Kidney (tissue), 14 donors: ENCODE results near the gene HOXA10. TPM values are rescaled to one million over a fixed set of nuclear protein-coding genes. Genes with fewer than 3 reads are reported as not detected.

Experiments
- DNase-seq, 5 donors: peaks; one replicate each; pipeline ENCODE4 v3.0.0-alpha.2; 2013 to 2020
- FAIRE-seq: peaks from 2 replicates; lab custom pipeline; 2012; peaks lifted over from hg19 to GRCh38; lab: Jason Lieb, UNC
- H3K27ac ChIP-seq, 2 donors: one replicate each; pipeline ENCODE4 v1.7.0; 2013; ENCODE audit warnings: low read depth in 2 of 2, low read length in 2 of 2, inconsistent platforms in 1 of 2
- H3K27me3 ChIP-seq: one replicate; pipeline ENCODE4 v1.7.1; 2013; ENCODE audit warnings: low read length, inconsistent platforms; ENCODE audit not compliant: control insufficient read depth, insufficient read depth
- H3K36me3 ChIP-seq, 3 donors: one replicate each; pipeline versions ENCODE4 v1.7.0 to v1.7.1; 2013; ENCODE audit warnings: low read length in 3 of 3, control low read depth in 1 of 3, inconsistent platforms in 1 of 3; ENCODE audit not compliant: insufficient read depth in 3 of 3, control insufficient read depth in 2 of 3
- H3K4me1 ChIP-seq, 3 donors: one replicate each; pipeline versions ENCODE4 v1.7.0 to v1.7.1; 2013; ENCODE audit warnings: low read length in 3 of 3, inconsistent platforms in 1 of 3, low read depth in 1 of 3; ENCODE audit not compliant: control insufficient read depth in 2 of 3, insufficient read depth in 2 of 3
- H3K4me3 ChIP-seq, 3 donors: one replicate each; pipeline versions ENCODE4 v1.7.0 to v1.8.1; 2013; ENCODE audit warnings: low read length in 3 of 3, control low read depth in 1 of 3, inconsistent platforms in 1 of 3
- H3K9ac ChIP-seq, 3 donors: one replicate each; pipeline versions ENCODE4 v1.7.0 to v1.7.1; 2013; ENCODE audit warnings: low read length in 3 of 3, control low read depth in 1 of 3, inconsistent platforms in 1 of 3
- H3K9me3 ChIP-seq, 3 donors: one replicate each; pipeline versions ENCODE4 v1.7.0 to v1.7.1; 2013; ENCODE audit warnings: low read length in 3 of 3, control low read depth in 1 of 3, inconsistent platforms in 1 of 3; ENCODE audit not compliant: control insufficient read depth in 2 of 3, insufficient read depth in 1 of 3
- intact Hi-C: fragments of 100-400 bp; cut with DNase I; formaldehyde crosslinking; loops from one replicate; pipeline ENCODE4 v1.11.1; 2022
- polyA plus RNA-seq: library from polyadenylated mRNA; stranded (reverse); fragments of 350-450 nt; fragmentation: Illumina TruSeq; extraction: RNeasy Lipid Tissue Mini Kit (QIAGEN cat#74804); gene quantifications from one replicate; pipeline ENCODE4 v1.2.3, GENCODE V29; 2014; ENCODE audit warnings: low read depth, low replicate concordance; ENCODE audit not compliant: insufficient read depth
- total RNA-seq: library from RNA; stranded (reverse); fragmentation: NEBNext Ultra II Directional; extraction: Animal tissue kit (Norgen Biotek cat#: 25700); gene quantifications from one replicate; pipeline ENCODE4 v1.2.1, GENCODE V29; 2021
- TF ChIP-seq, protein P1 (sequence below): IDR thresholded peaks from 3 replicates; pipeline ENCODE4 v1.5.1; 2012; ENCODE audit warnings: mild to moderate bottlenecking, moderate library complexity, borderline replicate concordance; ENCODE audit not compliant: insufficient read depth; ENCODE audit errors: extremely low read depth
- donor health status: control.
- donor health status: control.
- donor health status: control.
- donor health status: control.
- donor health status: control.
- donor health status: DM: yes; HTN: yes; CAD: no.
- donor health status: Normal renal cell carcinoma (clear cell type).

The HOXA10 gene
- total and polyA plus RNA-seq, 2 donors from 2014 or later, result 16.3 to 17.9 TPM

DNA sequence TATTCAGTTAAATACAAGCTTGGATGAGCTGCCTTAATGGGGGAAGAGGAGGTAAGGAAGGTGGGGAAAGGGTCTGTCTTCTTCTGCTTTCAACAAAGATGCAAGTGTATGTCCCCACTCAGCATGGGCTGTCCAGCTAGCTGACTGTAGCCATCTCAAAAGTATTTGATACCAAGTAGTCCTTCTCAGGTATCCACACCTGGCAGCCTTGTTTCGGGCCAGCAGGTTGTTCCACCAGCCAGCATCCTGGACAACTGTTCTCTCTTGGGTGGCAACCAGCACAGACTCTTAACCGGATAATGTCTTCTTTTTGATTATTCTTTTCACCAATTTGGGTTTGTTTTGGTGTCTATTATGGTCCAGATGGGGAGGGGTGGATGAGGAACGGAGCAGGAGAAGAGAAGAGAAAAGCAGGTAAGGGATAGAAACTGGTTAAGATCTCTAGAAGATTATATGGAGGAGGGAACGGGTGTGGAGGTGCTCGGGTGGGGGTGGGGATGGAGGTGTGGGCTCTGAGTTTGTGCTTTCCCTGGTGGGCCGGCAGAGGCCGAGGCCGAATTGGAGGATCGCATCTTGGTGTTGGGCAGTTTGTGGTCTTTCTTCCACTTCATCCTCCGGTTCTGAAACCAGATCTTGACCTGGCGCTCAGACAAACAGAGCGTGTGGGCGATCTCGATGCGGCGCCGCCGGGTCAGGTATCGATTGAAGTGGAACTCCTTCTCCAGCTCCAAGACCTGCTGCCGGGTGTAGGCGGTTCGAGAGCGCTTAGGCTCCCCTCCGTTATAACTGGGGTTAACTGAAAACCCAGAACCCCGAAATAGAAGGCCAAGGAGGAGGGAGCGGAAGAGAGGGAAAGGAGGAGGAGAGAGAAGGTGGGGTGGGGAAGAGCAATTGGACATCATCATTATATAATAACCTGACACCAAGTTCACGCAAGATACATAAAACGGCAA lies 45.1 kb downstream of the HOXA10 start:
- TF ChIP-seq, protein P1, sequence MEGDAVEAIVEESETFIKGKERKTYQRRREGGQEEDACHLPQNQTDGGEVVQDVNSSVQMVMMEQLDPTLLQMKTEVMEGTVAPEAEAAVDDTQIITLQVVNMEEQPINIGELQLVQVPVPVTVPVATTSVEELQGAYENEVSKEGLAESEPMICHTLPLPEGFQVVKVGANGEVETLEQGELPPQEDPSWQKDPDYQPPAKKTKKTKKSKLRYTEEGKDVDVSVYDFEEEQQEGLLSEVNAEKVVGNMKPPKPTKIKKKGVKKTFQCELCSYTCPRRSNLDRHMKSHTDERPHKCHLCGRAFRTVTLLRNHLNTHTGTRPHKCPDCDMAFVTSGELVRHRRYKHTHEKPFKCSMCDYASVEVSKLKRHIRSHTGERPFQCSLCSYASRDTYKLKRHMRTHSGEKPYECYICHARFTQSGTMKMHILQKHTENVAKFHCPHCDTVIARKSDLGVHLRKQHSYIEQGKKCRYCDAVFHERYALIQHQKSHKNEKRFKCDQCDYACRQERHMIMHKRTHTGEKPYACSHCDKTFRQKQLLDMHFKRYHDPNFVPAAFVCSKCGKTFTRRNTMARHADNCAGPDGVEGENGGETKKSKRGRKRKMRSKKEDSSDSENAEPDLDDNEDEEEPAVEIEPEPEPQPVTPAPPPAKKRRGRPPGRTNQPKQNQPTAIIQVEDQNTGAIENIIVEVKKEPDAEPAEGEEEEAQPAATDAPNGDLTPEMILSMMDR, result no peak
- Histone ChIP-seq H3K27me3 (no peaks in the 10 kb centered on the region), H3K4me3 (peak overlapping the region; percentile 44 to 59 (median 51))

DNA sequence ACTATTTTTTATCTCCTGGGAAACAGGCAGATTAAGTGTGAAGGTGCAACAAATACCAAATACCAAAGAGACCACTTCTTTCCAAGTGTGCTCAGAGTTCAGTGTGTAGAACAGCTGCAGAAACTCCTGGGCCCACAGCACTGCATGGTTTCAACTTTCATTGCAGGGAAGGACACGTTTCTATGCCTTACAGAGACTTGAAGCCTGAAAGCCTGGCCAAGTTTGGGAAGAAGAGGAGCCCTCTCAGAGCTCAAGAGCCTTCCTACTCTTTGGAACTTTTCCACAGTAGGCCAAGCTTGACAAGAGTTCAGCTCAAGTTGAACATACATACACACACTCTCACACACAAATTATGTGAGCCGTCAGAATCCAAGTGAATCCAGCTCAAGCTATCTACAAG lies 46.1 kb downstream of the HOXA10 start:
- Histone ChIP-seq H3K9me3 (no peaks in the 10 kb centered on the region), H3K36me3 (peaks cover 0 to 2% (median 0%) of the 10 kb centered on the region in 3 donors), H3K27ac (peak overlapping the region; percentile 10 to 79), H3K27me3 (no peaks in the 10 kb centered on the region), H3K4me3 (no peak overlapping the region), H3K4me1 (peaks cover 32 to 36% (median 34%) of the 10 kb centered on the region in 3 donors), H3K9ac (peak overlapping the region in 2 of 3 donors; percentile 5 to 47)
- DNase-seq, result peak in 4 of 5 donors; percentile 61 to 95 (median 76)
- TF ChIP-seq, protein P1, result no peak
- intact Hi-C loops, result no loop called here
- FAIRE-seq, result no peak

More for the DNA sequence above, 45.1 kb downstream of the HOXA10 start:
- FAIRE-seq (no peak), DNase-seq (peak in 3 of 5 donors; percentile 58 to 78 (median 76))
- intact Hi-C loops, result no loop called here
- H3K36me3 ChIP-seq, result peaks cover 0 to 2% (median 0%) of the 10 kb centered on the region in 3 donors
- peaks cover 27 to 45% (median 42%) of the 10 kb centered on the region in 3 donors for H3K4me1 ChIP-seq
- H3K9ac ChIP-seq, result peak overlapping the region; percentile 23 to 68 (median 30)
- peak overlapping the region; percentile 73 to 79 for H3K27ac ChIP-seq
- no peaks in the 10 kb centered on the region for H3K9me3 ChIP-seq

DNA sequence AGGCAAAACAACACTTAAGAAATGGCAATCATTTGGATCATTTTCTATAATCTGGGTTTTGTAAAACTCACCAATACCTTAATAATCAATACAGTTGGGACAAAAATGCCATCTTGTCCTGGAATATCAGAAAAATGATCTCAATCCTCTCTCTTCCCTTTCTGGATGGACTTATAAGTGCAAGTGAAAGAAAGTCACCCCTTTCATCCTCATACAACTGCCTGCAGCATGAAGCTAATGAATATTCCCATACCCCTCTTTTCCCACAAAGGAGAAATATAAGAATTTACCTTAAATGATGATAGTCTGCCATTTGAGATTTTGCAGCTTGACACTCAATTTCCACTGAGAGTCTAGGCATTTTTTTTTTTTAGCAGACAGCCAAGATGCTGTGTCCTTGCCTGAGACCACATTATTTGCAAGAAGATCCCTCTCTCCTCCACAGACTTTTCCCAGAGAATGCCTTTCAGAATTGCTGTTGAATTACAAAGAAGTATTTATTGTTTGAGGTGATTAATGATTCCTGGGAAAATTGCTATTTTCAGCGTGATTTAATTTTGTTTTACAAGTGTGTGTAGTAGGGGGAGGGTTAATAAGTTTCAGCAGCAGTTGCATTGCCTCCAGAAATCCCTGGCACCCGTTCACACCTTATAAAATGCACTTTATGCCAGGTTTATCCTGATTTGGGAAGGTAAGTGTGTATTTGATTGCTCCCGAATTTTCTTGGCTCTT lies 47.4 kb downstream of the HOXA10 start:
- Histone ChIP-seq H3K4me1 (peaks cover 29 to 37% (median 32%) of the 10 kb centered on the region in 3 donors), H3K36me3 (peaks cover 0 to 2% (median 0%) of the 10 kb centered on the region in 3 donors), H3K27ac (peak overlapping the region; percentile 47 to 79), H3K9me3 (no peaks in the 10 kb centered on the region), H3K9ac (peak overlapping the region in 2 of 3 donors; percentile 10 to 23), H3K4me3 (peak overlapping the region in 1 of 3 donors; percentile 23), H3K27me3 (no peaks in the 10 kb centered on the region)
- TF ChIP-seq, protein P1, result no peak
- intact Hi-C loops, result no loop called here
- DNase-seq (peak in 1 of 5 donors; percentile 56), FAIRE-seq (no peak)
